SU-DHL-6 (cell line): ENCODE measurements around the gene F2R.

ENCODE experiments used
- H2AFZ ChIP-seq: fragments of 200-600 bp; sonication (generic); 2 replicates; pipeline ENCODE4 v1.6.1; 2014; ENCODE audit warnings: low read depth, mild to moderate bottlenecking, moderate library complexity, mixed read lengths, antibody characterized with exemption, low read length; ENCODE audit not compliant: severe bottlenecking
- H3F3A ChIP-seq: fragments of 200-600 bp; shearing (Covaris generic); 2 replicates; pipeline ENCODE4 v1.6.0; 2016; ENCODE audit warnings: antibody characterized with exemption, mild to moderate bottlenecking; ENCODE audit not compliant: insufficient read depth
- H3K27ac ChIP-seq: fragments of 200-600 bp; sonication (generic); 2 replicates; pipeline ENCODE4 v1.5.1; 2016; ENCODE audit warnings: low read depth, mild to moderate bottlenecking, low read length, moderate library complexity, mixed read lengths
- H3K27me3 ChIP-seq: fragments of 200-600 bp; sonication (generic), shearing (Covaris generic); 2 replicates; pipeline ENCODE4 v1.6.0; 2014; ENCODE audit warnings: mild to moderate bottlenecking, low read length
- H3K36me3 ChIP-seq: fragments of 200-600 bp; sonication (generic); 2 replicates; pipeline ENCODE4 v1.6.1; 2014; ENCODE audit warnings: mild to moderate bottlenecking, low read length, mixed read lengths
- H3K4me2 ChIP-seq: fragments of 300-600, 200-600 bp; shearing (Covaris generic), sonication (generic); 2 replicates; pipeline ENCODE4 v1.6.0; 2014; ENCODE audit warnings: low read length, low read depth, mild to moderate bottlenecking; ENCODE audit not compliant: poor library complexity, severe bottlenecking
- H3K4me3 ChIP-seq: fragments of 200-600 bp; sonication (generic); 2 replicates; pipeline ENCODE4 v1.5.1; 2014; ENCODE audit warnings: antibody characterized with exemption, low read length, mild to moderate bottlenecking, mixed read lengths; ENCODE audit not compliant: insufficient read depth, poor library complexity, severe bottlenecking
- H3K79me2 ChIP-seq: fragments of 200-600 bp; sonication (generic); 2 replicates; pipeline ENCODE4 v1.6.1; 2014; ENCODE audit warnings: mild to moderate bottlenecking, low read length, moderate library complexity; ENCODE audit not compliant: insufficient read depth
- H3K9ac ChIP-seq: fragments of 200-600 bp; sonication (generic); 2 replicates; pipeline ENCODE4 v1.7.0; 2014; ENCODE audit warnings: mild to moderate bottlenecking, low read length
- H3K9me2 ChIP-seq: fragments of 200-600 bp; sonication (generic); replicated peaks from 2 replicates; pipeline ENCODE4 v1.6.1; 2014; ENCODE audit warnings: low read length; ENCODE audit not compliant: insufficient read depth
- H3K9me3 ChIP-seq: fragments of 200-600 bp; sonication (generic); 2 replicates; pipeline ENCODE4 v1.6.1; 2014; ENCODE audit warnings: low read length, mixed read lengths; ENCODE audit not compliant: insufficient read depth
- H4K20me1 ChIP-seq: fragments of 200-600 bp; sonication (generic); 2 replicates; pipeline ENCODE4 v1.6.1; 2014; ENCODE audit warnings: low read depth, mild to moderate bottlenecking, antibody characterized with exemption, low read length, moderate library complexity, mixed read lengths
- EZH2phosphoT487 ChIP-seq: fragments of 200-600 bp; sonication (generic), shearing (Covaris generic); conservative IDR thresholded peaks from 2 replicates; pipeline ENCODE4 v1.6.1; 2018; ENCODE audit warnings: mild to moderate bottlenecking, antibody characterized with exemption, low read length, moderate library complexity, mixed read lengths
- TF ChIP-seq, protein P1 (sequence below): fragments of 200-600 bp; sonication (generic); IDR thresholded peaks from one replicate; pipeline ENCODE4 v1.5.1; 2017; ENCODE audit warnings: antibody characterized with exemption, mild to moderate bottlenecking, low read length, moderate library complexity; ENCODE audit not compliant: insufficient read depth, poor library complexity, severe bottlenecking

F2R gene

DNA sequence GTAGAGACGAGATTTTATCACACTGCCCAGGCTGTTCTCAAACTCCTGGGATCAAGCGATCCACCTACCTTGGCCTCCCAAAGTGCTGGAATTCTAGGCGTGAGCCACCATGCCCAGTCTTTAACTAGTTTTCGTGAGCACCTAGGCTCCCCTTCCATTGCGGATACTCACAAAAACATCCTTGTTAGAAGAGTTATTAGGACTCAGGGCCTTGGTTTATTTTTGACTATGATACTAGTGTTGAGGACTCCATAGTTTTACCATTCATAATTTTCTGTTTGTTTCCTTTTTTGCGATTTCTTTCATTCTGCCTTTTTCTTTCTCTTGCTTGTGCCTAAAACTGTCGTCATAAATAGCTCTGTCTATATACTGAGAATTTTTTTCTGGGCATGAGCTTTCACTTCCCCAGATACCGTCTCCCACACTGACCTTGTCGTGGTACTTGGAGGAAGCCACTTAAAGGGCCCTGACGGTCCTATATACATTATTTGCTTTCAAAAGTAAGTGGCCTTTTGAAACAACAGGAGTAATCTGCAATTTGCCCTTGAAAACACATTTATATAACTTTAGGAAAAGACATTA is 5.2 kb downstream of the F2R start:
- no peaks in the 10 kb centered on the region for H3K9me2 ChIP-seq
- no peak overlapping the region for H3K4me3 ChIP-seq
- no peaks in the 10 kb centered on the region for H3K27me3 ChIP-seq
- H4K20me1 ChIP-seq = no peaks in the 10 kb centered on the region
- H3K9ac ChIP-seq = no peak overlapping the region
- TF ChIP-seq, protein P1, sequence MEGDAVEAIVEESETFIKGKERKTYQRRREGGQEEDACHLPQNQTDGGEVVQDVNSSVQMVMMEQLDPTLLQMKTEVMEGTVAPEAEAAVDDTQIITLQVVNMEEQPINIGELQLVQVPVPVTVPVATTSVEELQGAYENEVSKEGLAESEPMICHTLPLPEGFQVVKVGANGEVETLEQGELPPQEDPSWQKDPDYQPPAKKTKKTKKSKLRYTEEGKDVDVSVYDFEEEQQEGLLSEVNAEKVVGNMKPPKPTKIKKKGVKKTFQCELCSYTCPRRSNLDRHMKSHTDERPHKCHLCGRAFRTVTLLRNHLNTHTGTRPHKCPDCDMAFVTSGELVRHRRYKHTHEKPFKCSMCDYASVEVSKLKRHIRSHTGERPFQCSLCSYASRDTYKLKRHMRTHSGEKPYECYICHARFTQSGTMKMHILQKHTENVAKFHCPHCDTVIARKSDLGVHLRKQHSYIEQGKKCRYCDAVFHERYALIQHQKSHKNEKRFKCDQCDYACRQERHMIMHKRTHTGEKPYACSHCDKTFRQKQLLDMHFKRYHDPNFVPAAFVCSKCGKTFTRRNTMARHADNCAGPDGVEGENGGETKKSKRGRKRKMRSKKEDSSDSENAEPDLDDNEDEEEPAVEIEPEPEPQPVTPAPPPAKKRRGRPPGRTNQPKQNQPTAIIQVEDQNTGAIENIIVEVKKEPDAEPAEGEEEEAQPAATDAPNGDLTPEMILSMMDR = no peak
- no peak for TF ChIP-seq EZH2phosphoT487
- H3F3A ChIP-seq = no peaks in the 10 kb centered on the region
- no peak overlapping the region for H3K4me2 ChIP-seq
- H3K9me3 ChIP-seq = no peaks in the 10 kb centered on the region
- no peak overlapping the region for H3K27ac ChIP-seq
- H3K79me2 ChIP-seq = no peaks in the 10 kb centered on the region
- H3K36me3 ChIP-seq = no peaks in the 10 kb centered on the region
- no peak overlapping the region for H2AFZ ChIP-seq

DNA sequence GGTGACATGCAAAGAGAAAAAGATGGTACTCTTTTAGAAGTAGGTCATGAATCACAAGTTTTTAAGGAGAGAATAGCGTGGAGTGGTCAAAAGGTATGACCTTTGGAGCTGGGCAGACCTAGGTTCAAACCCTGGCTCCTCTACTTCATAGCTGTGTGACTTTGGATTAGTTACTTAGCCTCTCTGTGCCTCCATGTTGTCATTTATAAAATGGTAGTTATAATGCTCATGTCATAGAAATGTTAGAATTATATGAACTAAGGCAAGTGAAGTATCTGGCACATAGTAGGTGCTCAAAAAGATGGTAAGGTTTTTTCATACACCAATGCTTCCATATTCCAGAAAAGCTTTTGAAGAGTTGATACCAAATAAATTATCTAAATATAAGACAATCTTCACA is 7.3 kb downstream of the F2R start:
- H3K9me3 ChIP-seq = no peaks in the 10 kb centered on the region
- TF ChIP-seq, protein P1 = no peak
- TF ChIP-seq EZH2phosphoT487 = no peak
- H3K36me3 ChIP-seq = no peaks in the 10 kb centered on the region
- H2AFZ ChIP-seq = no peak overlapping the region
- H3K79me2 ChIP-seq = no peaks in the 10 kb centered on the region
- H3K27me3 ChIP-seq = no peaks in the 10 kb centered on the region
- no peak overlapping the region for H3K9ac ChIP-seq
- no peak overlapping the region for H3K27ac ChIP-seq
- no peaks in the 10 kb centered on the region for H3K9me2 ChIP-seq
- no peaks in the 10 kb centered on the region for H4K20me1 ChIP-seq
- H3K4me2 ChIP-seq = no peak overlapping the region
- no peak overlapping the region for H3K4me3 ChIP-seq
- H3F3A ChIP-seq = no peaks in the 10 kb centered on the region

DNA sequence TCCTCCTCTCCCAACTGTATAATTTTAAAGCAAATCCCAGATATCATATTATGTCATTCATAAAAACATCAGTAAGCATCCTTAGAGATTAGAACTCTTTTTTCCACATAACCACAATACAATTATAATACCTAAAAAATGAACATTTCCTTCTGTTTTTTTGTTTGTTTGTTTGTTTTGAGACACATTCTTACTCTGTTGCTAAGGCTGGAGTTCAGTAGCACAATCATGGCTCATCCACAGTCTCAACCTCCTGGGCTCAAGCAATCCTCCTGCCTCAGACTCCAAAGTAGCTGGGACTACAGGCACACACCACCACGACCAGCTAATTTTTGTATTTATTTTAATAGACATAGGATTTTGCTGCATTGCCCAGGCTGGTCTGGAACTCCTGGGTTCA is 8.0 kb downstream of the F2R start:
- H3K4me2 ChIP-seq = no peak overlapping the region
- H3K36me3 ChIP-seq = no peaks in the 10 kb centered on the region
- TF ChIP-seq, protein P1 = no peak
- TF ChIP-seq EZH2phosphoT487 = no peak
- no peak overlapping the region for H3K4me3 ChIP-seq
- H3K27me3 ChIP-seq = no peaks in the 10 kb centered on the region
- H3K9me2 ChIP-seq = no peaks in the 10 kb centered on the region
- no peak overlapping the region for H2AFZ ChIP-seq
- H3K9me3 ChIP-seq = no peaks in the 10 kb centered on the region
- H3F3A ChIP-seq = no peaks in the 10 kb centered on the region
- no peak overlapping the region for H3K27ac ChIP-seq
- no peak overlapping the region for H3K9ac ChIP-seq
- no peaks in the 10 kb centered on the region for H3K79me2 ChIP-seq
- H4K20me1 ChIP-seq = no peaks in the 10 kb centered on the region
